Medulla oblongata (tissue), 1 donor: Measurements from ENCODE around the gene APEX1.
"Not testable (repeated sequence)": the region's sequence is repeated elsewhere in the genome, so short reads cannot be mapped to it uniquely, and the experiment has no call there.

Experiments used
- DNase-seq: peaks from one replicate; pipeline ENCODE4 v3.0.0-alpha.2; 2015; ENCODE audit errors: extremely low spot score

APEX1 gene

DNA sequence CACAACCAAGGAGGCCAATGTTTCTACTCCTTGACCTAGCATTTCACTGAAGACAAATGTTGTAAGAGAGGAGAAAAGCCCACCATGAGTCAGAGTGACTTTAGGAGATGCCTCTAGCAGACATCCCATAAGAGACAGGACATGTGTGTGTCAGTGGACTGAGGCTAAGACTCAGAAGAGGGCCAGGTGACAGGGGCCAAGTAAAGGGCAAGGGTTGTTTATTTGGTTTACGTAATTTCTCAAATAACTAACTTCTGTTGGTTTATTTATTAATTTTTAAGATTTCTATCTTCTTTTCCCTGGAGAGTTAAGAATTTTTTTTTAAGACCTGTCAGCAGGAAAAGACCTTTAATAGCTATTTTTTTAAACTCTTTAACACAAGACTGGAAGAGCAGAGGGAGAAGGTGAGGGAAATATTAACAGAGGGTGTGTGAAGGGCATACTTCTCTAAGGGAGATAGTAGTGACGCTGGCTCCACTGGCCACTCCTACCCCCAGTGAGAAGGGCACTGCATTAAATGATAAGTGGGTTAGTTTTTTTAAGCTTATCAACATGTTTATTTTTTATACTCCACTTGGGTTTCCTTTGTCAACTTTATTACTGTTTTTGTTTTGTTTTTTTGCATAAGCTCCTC lies 17.6 kb downstream of the APEX1 start:
- DNase-seq = no peak

DNA sequence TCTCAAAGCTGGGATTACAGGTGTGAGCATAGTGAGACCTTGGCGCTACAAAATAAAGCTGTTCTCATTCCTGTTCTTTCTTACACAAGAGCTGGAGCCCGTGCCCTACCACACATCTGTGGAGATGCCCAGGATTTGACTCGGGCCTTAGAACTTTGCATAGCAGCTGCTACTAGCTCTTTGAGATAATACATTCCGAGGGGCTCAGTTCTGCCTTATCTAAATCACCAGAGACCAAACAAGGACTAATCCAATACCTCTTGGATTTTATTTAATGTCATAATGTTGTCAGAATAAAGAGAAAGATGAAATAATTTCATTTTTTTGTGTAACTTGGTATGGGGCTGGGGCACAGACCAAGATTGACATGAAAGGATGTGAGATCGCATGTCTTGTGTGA lies 21.8 kb downstream of the APEX1 start:
- DNase-seq = no peak

DNA sequence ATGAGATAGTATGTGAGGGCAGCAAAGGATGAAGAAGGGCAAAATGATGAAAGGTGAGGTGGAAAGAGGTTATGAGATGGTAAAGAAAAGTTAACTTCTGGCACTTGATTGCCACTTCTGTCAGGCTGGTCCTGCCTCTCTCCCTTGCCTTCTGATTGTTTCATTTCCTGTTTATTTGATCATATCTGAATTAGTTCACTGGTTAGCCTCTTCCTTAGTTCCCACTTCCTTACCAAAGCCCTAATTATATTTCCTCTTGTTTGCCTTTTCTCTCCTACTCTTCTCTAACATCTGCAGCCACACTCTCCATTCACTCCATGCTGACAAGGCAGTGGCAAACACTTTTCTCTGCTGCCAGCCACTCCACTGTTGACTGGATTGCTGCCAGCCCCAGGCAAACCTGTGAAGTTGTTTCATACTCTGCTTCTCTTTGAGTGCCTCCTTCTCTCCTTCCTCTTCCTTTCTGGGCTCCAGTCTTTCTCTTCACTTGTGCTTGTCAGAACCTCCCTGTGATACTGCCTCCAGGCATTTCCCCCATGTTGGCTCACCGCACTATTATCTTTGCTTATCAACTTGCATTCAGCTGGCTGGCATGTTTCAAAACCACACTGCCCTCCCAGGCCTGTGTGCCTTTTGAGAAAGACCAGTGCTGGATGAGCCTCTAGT lies 22.3 kb downstream of the APEX1 start:
- peak; percentile 61 for DNase-seq

DNA sequence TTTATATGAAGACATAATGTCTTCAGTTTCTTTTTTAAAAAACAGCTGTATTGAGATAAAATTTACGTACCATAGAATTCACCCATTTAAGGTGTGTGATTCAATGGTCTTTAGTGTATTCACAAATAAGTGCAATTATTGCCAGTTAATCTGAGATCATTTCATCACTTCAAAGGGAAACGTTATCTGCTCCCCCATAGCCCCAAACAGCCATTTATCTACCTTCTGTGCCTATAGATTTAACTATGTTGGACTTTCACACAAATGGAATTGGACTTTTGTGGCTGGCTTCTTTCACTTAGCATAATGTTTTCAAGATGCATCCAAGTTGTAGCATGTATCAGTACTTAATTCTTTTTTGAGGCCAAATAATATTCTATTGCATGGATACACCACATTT lies 23.9 kb downstream of the APEX1 start:
- no peak for DNase-seq

DNA sequence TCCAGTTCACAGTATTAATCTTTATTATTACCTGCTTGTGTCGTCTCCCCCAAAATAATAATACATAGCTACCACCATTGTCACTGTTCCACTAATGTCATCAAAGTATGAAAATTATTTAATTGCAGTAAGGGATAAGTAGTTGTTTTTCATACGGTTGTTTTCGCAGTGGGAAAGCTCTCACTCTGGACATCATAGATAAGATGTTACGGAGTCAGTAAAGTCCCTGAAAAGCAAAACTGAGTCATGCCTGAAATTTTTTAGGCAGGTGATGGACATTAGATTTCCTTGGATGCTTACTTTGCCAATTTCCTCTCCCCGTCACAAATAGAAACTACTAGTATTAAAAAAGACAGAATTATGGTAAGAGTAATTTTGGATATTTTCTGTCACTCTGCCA lies 27.4 kb downstream of the APEX1 start:
- no peak for DNase-seq

DNA sequence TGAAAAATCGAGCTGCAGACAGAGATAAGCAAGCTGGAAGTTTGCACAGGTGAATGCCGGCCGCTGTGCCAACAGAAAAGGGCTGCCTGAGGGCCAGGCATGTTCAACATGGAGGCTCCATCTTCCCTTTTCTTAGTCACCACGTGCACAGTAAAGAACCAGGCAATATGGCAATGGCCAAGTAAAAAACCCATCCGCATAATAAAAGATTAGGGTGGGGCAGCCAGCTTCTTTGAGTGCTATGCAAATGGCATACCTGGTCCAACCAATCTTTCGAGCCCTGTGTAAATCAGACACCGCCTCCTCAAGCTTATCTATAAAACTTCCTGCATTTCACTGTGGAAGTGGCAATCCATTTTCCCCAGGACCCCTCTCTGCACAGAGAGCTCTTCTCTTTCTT lies 30.9 kb downstream of the APEX1 start:
- DNase-seq = no peak

DNA sequence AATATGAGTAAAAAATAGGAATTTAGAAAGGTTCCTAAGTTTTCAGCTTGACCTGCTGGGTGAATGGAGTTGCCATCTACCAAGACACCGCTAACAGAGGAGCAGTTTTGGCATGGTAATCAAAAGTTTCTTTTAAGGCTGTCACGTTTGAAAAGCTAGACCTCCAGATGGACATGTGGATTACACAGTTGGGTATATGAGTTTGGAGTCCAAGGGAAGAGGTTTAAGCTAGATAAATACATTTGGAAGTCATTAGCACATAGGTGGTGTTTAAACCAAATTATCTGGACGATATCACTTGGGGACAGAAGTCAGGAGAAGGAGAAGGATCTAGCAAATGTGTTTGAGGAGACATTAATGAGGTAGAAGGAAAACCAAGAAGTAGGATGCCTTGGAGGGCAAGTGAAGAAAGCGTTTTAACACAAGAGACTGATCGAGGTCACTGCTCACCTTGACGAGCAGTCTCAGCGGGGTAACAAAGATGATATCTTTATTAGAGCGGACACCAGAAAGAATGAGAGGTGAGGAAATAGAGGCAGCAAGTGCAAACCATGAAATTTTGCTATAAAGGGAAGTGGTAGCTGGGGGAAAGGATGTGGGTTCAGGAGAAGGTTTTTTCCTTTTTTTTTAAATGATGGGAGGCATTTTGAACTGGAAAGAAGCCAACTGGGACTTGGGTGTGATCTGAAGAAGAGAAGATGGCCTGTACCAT lies 31.8 kb downstream of the APEX1 start:
- DNase-seq = peak; percentile 7

DNA sequence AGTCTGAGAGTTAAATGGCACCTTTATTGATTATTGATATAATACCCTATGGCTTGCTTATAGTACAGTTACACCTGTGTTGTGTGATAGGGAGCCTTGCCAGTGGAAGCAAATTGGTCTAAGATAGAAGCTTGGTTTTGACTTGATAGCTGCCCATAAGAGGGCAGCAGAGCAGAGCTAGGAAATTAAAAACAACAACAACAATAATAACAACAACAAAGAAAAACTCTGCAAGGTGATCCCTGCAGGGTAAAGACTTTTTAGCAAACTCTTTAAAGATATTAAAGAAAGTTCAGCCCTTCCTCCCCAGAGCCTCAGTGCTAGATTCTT lies 32.3 kb downstream of the APEX1 start:
- no peak for DNase-seq

DNA sequence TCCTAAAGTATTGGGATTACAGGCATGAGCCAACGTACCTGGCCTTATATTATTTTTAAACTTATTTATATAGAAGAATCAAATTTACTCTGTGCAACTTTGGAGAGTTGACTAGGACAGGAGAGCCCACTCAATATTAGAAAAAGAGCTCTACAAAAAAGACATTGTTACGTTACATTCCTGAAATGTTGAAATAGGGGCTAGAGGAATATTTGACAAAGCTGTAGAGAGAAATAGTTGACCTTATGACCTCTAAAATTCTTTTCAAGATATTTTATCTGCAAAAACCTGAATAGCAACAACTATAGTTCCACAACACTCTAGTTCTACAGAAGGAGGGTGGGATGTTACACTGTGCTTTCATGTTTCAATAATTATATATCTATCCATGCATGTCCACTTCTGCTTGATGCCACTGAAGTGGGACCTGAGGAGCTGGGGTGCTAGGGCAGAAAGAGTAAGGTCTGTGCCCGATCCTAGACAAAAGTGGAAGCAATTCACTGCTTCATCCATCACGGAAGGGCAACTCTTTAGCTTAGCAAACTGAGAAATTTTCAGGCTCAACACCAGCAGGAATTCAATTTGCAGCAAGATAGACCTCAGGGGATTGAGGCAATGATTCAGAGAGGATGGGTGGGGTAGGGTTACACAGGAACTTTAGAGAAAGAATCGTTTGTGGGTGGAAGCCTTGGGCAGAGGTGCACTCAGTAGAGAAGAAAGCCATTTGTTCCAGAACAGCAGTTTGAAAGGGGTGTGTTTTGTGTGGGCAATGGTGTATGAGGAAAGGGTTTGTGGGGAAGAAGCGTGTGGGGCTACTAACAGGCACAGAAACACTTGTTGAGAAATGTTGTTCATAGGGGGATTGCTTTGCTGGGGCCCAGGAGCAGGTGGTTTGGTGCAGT lies 34.3 kb downstream of the APEX1 start:
- no peak for DNase-seq

DNA sequence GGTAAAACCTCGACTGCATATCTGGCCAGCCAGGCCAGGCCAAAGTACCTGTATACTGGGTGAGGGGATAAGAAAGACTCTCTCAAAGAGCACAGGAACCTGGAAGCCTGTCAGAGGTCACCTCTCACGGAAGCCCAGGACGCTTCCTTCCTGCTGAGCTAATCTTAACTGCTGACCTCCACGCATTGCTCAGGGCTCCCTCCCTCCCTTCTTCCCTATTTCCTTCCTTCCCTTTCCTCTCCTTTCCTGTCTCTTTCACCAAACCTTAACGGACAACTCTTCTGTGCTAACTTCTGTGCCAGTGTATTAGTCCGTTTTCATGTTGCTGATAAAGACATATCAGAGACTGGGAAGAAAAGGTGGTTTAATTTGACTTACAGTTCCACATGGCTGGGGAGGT lies 35.5 kb downstream of the APEX1 start:
- DNase-seq = no peak

DNA sequence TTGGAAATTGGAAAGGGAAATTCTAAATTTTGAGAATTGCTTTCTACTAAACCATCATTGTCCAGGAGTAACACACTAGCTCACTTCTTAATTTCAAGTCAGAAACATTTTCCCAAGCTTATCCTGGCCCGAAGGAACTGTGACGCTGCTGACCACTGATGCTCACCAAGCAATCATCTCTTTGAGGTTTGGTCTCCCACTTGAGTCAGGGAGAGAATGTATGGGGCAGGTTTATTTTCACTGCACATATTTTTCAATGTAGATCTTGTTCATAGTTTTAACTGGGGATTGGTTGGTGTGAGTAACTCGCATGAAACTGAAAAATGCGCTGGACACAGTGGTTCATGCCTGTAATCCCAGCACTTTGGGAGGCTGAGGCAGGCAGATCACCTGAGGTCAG lies 37.5 kb downstream of the APEX1 start:
- no peak for DNase-seq

DNA sequence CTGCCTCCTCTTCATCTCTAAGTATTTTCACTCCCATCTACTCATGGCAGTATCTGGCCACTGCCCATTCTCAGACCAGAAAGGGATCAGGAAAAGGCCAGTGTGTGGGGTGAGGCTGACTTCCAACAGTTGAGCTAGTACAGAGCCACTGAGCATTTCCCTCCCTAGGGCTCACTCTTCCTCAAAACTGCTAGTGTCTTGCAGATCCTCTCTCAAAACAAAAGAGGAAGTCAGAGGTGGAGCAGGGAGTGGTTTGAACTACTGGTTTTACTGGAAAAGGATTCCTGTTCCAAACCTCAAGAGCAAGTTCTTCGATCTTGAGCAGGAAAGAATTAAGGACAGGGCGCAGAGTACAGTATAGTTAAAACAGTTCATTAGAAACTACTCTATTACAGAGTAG lies 38.6 kb downstream of the APEX1 start:
- peak; percentile 75 for DNase-seq

DNA sequence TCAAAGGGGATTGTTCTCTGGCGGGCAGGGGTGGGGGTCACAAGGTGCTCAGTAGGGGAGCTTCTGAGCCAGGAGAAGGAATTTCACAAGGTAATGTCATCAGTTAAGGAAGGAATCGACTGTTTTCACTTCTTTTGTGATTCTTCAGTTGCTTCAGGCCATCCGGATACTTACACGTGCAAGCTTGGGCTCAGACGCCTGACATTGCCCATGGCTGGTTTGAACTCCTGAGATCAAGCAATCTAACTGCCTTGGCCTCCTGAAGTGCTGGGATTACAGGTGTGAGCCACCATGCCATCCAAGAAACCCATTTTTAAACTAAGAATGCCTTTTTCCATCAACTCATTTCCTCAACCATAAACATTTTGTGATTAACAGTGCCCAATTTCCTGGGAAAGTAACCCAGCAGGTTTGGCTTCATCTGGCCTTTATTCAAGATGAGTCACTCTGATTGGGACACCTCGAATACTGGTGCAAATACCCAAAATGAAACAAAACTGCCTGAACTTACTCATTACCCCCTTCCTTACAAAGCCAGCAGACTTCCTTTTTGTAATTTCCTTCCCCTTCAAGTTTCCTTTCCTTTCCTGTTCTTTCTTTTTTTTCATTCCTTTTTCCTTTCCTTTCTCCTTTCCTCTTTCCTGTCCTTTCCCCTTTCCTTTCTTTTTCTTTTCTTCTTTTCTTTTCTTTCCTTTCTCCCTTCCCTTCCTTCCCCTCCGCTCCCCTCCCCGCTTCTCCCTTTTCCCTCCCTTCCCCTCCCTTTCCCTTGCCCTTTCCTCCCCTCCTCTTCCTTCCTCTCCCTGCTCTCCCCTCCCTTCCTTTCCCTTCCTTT lies 40.1 kb downstream of the APEX1 start:
- DNase-seq = no peak

DNA sequence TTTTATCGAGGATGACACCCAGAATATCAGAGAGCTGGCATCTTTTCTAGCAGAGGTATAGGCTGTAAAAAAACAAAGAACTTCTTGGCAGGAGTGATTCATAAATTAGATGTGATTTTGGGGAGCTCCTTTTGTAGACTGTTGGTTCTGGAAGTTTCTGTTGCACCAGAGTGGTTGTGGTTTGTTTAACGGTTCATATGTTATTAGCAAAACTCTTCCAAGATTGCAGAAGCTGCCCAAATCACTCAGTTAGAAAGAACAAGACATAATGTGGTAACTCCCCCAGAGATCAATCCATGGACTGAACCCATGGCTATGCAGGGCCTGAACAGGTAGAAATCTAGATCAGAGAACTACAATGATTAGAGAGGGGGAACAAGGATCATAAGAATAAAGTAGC lies 43.6 kb downstream of the APEX1 start:
- no peak for DNase-seq

DNA sequence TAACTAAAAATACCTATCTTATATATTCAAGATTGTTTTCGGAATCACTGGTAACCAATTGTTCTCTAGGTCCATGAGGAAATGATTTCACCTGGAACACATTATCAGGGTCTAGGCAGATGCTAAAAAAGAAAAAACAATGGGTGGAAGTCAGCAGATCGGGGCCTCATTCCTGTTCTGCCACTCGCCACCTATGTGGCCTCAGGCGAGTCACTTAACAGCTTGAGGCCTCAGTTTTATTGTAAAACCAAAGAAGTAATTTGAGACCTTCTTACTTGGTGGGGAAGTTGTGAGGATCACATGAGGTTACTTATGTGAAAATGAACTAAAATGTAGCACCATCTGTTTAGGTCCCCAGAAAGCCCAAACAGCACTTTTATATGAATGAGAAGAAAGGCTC lies 44.1 kb downstream of the APEX1 start:
- DNase-seq = no peak

DNA sequence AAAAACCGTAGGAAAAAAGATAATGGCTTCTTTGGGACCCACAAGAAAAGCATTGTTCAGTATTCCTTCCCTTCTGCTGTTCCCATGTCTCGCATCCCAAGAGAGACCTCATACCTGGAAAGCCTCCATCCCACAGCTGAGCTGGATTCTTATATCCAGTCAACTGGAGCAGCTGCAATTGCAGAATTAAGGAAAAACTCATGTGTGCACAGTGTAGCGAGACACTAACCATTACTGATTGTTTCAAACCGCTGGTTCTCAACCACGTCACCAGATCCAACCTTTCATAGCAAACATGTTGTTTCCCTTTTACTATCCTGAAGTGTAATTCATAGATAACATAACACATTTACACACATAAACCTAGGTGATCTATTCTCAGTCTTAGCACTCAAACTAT lies 44.9 kb downstream of the APEX1 start:
- no peak for DNase-seq

DNA sequence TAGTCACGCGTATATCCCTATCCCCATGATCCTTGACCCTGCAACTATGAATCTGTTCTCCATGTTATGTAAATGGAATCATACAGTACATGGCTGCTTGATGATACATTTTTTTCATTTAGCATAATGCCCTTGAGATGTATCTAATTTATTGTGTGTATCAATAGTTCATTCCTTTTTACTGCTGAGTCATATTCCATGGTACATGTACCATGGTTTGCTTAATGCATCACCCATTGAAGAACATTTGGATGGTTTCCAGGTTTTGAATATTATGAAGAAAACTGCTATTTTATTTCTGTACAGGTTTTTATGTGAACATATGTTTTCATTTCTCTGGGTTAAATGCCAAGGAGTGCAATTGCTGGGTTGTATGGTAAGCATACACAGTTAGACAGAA lies 46.3 kb downstream of the APEX1 start:
- DNase-seq = no peak

DNA sequence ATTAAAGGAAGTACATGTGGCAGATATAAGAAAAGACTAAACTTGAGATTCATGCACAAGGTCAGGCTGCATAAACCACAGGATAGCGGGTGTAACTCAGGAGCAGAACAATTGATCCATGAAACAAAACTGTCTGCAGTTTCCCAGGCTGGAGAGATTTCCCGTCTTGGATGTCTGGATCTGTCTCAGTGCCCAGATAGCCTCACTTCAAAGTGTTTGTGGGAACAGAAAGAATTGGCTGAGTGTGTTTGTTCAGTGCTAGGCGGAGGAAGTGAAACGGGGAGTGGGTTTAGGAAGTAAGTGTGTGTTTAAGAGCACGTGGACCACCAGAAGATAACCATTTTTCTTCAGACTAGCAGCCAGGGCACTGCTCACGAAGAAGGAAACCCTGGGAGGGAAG lies 48.9 kb downstream of the APEX1 start:
- peak; percentile 74 for DNase-seq

DNA sequence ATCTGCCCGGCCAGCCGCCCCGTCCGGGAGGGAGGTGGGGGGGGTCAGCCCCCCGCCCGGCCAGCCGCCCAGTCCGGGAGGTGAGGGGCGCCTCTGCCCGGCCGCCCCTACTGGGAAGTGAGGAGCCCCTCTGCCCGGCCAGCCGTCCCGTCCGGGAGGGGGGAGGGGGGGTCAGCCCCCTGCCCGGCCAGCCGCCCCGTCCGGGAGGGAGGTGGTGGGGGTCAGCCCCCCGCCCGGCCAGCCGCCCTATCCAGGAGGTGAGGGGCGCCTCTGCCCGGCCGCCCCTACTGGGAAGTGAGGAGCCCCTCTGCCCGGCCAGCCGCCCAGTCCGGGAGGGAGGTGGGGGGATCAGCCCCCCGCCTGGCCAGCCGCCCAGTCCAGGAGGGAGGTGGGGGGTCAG lies 51.2 kb downstream of the APEX1 start:
- not testable (repeated sequence) for DNase-seq

DNA sequence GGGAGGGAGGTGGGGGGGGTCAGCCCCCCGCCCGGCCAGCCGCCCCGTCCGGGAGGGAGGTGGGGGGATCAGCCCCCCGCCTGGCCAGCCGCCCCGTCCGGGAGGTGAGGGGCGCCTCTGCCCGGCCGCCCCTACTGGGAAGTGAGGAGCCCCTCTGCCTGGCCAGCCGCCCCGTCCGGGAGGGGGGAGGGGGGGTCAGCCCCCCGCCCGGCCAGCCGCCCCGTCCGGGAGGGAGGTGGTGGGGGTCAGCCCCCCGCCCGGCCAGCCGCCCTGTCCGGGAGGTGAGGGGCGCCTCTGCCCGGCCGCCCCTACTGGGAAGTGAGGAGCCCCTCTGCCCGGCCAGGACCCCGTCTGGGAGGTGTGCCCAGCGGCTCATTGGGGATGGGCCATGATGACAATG lies 51.7 kb downstream of the APEX1 start:
- not testable (repeated sequence) for DNase-seq
